Measurements from ENCODE around the gene ZNF428. TPM values are rescaled to one million over a fixed set of nuclear protein-coding genes. Genes with fewer than 3 reads are reported as not detected.

ZNF428 gene
- total RNA-seq, 4 donors from 2014 or later: 15.4 to 26.7 (median 20.0) TPM

DNA sequence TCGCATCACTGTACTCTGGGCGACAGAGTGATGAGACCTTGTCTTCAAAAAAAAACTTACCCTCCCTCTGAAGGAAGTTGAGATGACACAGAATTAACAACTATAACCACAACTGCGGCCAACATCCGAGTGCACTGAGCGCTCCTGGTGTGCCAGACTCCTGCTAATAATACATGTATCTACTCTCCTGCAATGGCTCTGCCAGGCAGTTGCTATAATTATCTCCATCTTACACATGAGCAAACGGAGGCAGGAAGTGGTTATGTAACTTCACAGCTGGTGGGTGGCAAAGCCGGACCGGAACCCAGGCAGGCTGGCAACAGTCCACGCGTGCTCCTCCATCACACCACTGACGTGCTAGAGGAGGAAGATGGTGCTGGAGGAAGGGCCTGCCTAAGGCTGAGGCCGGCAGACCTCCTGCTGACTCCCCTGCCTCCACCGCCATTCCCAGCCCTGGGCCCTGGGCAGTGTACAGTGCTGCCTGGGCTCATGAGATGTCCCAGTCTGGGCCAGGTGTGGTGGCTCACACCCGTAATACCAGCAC is 56.7 kb downstream of the ZNF428 start:
- Histone ChIP-seq H3K4me3 (no peak overlapping the region), H3K27ac (peak overlapping the region; percentile 34 to 64 (median 58)), H3K9me3 (no peaks in the 10 kb centered on the region), H3K4me1 (peaks cover 6 to 12% of the 10 kb centered on the region in 2 donors), H3K36me3 (peaks cover 0 to 22% of the 10 kb centered on the region in 2 donors), H3K27me3 (no peaks in the 10 kb centered on the region)
- ATAC-seq: peak; percentile 88 to 94
- no peak for TF ChIP-seq CTCF (IDR thresholded peaks at IDR 0.05 in 4 of 5, conservative IDR thresholded peaks at IDR 0.05 in 1 of 5)
- TF ChIP-seq POLR2A (IDR thresholded peaks at IDR 0.05): no peak
- peak; percentile 57 to 69 for DNase-seq
- in situ Hi-C loops (cut with MboI; ENCODE audit: low sequenced_read_pairs in 4 of 4): no loop called here
- intact Hi-C loops (cut with DNase I; ENCODE audit: low total_unique reads): no loop called here

DNA sequence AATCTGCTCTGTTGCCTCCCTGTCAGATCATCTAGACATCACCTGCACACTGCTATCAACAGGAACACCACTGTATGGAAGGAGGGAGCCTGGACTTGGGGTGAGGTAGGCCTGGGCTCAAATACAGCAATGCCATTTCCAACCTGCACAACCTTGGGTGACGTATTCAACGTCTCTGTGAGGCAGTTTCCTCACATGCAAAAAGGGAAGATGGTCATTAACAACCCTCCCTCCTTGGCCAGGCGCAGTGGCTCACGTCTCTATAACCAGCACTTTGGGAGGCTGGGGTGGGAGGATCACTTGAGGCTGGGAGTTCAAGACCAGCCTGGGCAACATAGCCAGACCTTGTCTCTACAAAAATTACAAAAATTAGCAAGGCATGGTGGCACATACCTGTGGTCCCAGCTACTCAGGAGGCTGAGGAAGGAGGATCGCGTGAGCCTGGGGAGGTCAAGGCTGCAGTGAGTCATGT is 57.2 kb downstream of the ZNF428 start:
- Histone ChIP-seq H3K27ac (peak overlapping the region; percentile 34 to 64 (median 58)), H3K4me1 (peaks cover 6 to 12% of the 10 kb centered on the region in 2 donors), H3K27me3 (no peaks in the 10 kb centered on the region), H3K4me3 (no peak overlapping the region), H3K36me3 (peaks cover 0 to 22% of the 10 kb centered on the region in 2 donors), H3K9me3 (no peaks in the 10 kb centered on the region)
- intact Hi-C loops (cut with DNase I; ENCODE audit: low total_unique reads) (no loop called here), in situ Hi-C loops (cut with MboI; ENCODE audit: low sequenced_read_pairs in 4 of 4) (no loop called here)
- DNase-seq (no peak), ATAC-seq (no peak)
- no peak for TF ChIP-seq POLR2A (IDR thresholded peaks at IDR 0.05)
- TF ChIP-seq CTCF (IDR thresholded peaks at IDR 0.05 in 4 of 5, conservative IDR thresholded peaks at IDR 0.05 in 1 of 5): no peak

- intact Hi-C loops (cut with DNase I; ENCODE audit: low total_unique reads) (no loop called here), in situ Hi-C loops (cut with MboI; ENCODE audit: low sequenced_read_pairs in 4 of 4) (no loop called here)
- Histone ChIP-seq H3K4me1 (peaks cover 6 to 12% of the 10 kb centered on the region in 2 donors), H3K4me3 (no peak overlapping the region), H3K27me3 (no peaks in the 10 kb centered on the region), H3K36me3 (peaks cover 0 to 22% of the 10 kb centered on the region in 2 donors), H3K9me3 (no peaks in the 10 kb centered on the region), H3K27ac (no peak overlapping the region)
- DNase-seq: no peak
- no peak for ATAC-seq
- TF ChIP-seq CTCF (IDR thresholded peaks at IDR 0.05 in 4 of 5, conservative IDR thresholded peaks at IDR 0.05 in 1 of 5) (no peak), POLR2A (IDR thresholded peaks at IDR 0.05) (no peak)
These were observed 58.1 kb downstream of the ZNF428 start for GRCh38 chr19:43561139-43561970.

- H3K36me3 ChIP-seq: peaks cover 0 to 22% of the 10 kb centered on the region in 2 donors
- TF ChIP-seq POLR2A (IDR thresholded peaks at IDR 0.05) (no peak), CTCF (IDR thresholded peaks at IDR 0.05 in 4 of 5, conservative IDR thresholded peaks at IDR 0.05 in 1 of 5) (no peak)
- H3K27ac ChIP-seq: no peak overlapping the region
- no peak overlapping the region for H3K4me3 ChIP-seq
- intact Hi-C loops (cut with DNase I; ENCODE audit: low total_unique reads) (no loop called here), in situ Hi-C loops (cut with MboI; ENCODE audit: low sequenced_read_pairs in 4 of 4) (no loop called here)
- no peaks in the 10 kb centered on the region for H3K27me3 ChIP-seq
- DNase-seq (no peak), ATAC-seq (no peak)
- H3K9me3 ChIP-seq: no peaks in the 10 kb centered on the region
- H3K4me1 ChIP-seq: peaks cover 6 to 12% of the 10 kb centered on the region in 2 donors
These were observed 58.7 kb downstream of the ZNF428 start for GRCh38 chr19:43560687-43561086.

Other genes with a start within 250 kb of the ZNF428 start
- not detected for gene TEX101, start 204.7 kb downstream of the ZNF428 start, total RNA-seq
- not detected for gene LYPD3, start 154.0 kb downstream of the ZNF428 start, total RNA-seq
- gene PHLDB3, start 114.9 kb downstream of the ZNF428 start, total RNA-seq: 1 to 10 TPM; 1.5 to 9.6 (median 6.7) TPM
- 10 to 100 TPM; 18.6 to 34.8 (median 29.2) TPM for gene ETHE1, start 92.4 kb downstream of the ZNF428 start, total RNA-seq
- gene ZNF575, start 86.4 kb downstream of the ZNF428 start, total RNA-seq: not detected
- gene XRCC1, start 44.1 kb downstream of the ZNF428 start, total RNA-seq: 10 to 100 TPM in 3 of 4 donors, 1 to 10 TPM in 1; 9.3 to 20.3 (median 16.7) TPM
- 1 to 10 TPM in 1 of 4 donors, not detected in 3; 1.2 TPM for gene PINLYP, start 43.8 kb downstream of the ZNF428 start, total RNA-seq
- gene IRGQ, start 23.5 kb downstream of the ZNF428 start, total RNA-seq: 10 to 100 TPM; 20.2 to 25.8 (median 23.6) TPM
- 10 to 100 TPM in 2 of 4 donors, 1 to 10 TPM in 2; 6.9 to 19.8 (median 11.6) TPM for gene ZNF576, start 23.0 kb downstream of the ZNF428 start, total RNA-seq
- gene SRRM5, start 7.5 kb downstream of the ZNF428 start, total RNA-seq: under 1 TPM in 3 of 4 donors, not detected in 1; 0.09 to 0.49 (median 0.25) TPM
- 1 to 10 TPM; 2.6 to 4.5 (median 4.2) TPM for gene CADM4, start 20.2 kb upstream of the ZNF428 start, total RNA-seq
- 1 to 10 TPM in 3 of 4 donors, under 1 TPM in 1; 0.41 to 8.7 (median 3.4) TPM for gene PLAUR, start 50.5 kb upstream of the ZNF428 start, total RNA-seq
- gene IRGC, start 96.4 kb upstream of the ZNF428 start, total RNA-seq: not detected
- gene SMG9, start 135.3 kb upstream of the ZNF428 start, total RNA-seq: 1 to 10 TPM; 4.5 to 9.1 (median 7.1) TPM
- gene KCNN4, start 161.3 kb upstream of the ZNF428 start, total RNA-seq: 1 to 10 TPM in 3 of 4 donors, not detected in 1; 1.1 to 4.1 (median 1.7) TPM
- gene LYPD5, start 182.8 kb upstream of the ZNF428 start, total RNA-seq: 1 to 10 TPM in 1 of 4 donors, under 1 TPM in 1, not detected in 2; 0.35 to 1.4 TPM
- 1 to 10 TPM; 1.4 to 7.3 (median 2.1) TPM for gene ZNF283, start 207.7 kb upstream of the ZNF428 start, total RNA-seq

All from gastrocnemius medialis (tissue), 4 donors.